NK-92 treated with Interleukin-12 subunit alpha and Interleukin-12 subunit beta, amount 100 ng/mL, for 24 hours (cell line): ENCODE measurements around the gene MDN1.

ENCODE experiments used
- DNase-seq: peaks from one replicate; lab custom pipeline; 2025; lab: John Stamatoyannopoulos, UW

Gene MDN1

GRCh38 chr6:89693207-89693606 lies 126.4 kb downstream of the MDN1 start:
- no peak for DNase-seq

GRCh38 chr6:89692256-89692655 lies 127.3 kb downstream of the MDN1 start:
- no peak for DNase-seq

GRCh38 chr6:89690944-89691324 lies 128.7 kb downstream of the MDN1 start:
- no peak for DNase-seq

DNA sequence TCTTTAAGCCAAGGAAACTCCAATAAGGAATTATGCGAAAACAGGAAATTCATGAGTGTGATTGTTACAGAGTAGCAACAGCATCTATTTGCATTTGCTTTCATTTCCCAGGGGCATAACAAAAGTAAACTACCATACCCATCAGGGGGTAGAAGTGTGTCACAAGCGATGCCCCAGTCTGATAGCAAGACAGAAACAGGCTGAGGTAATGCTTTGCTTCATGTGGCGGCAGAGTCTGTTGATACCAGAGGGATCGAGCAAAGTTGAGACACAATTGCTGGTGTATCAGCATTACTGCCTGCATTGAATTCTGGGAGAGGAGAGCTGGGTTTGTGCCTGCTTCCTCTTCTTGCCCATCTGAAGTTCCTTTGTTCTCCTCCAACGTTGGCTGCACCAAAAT lies 129.9 kb downstream of the MDN1 start:
- DNase-seq, result no peak

- no peak for DNase-seq
Measured at GRCh38 chr6:89688328-89688727, 131.3 kb downstream of the MDN1 start.

GRCh38 chr6:89685311-89685710 lies 134.3 kb downstream of the MDN1 start:
- no peak for DNase-seq

GRCh38 chr6:89682991-89683390 lies 136.6 kb downstream of the MDN1 start:
- no peak for DNase-seq

- DNase-seq, result no peak
Measured at GRCh38 chr6:89681983-89682564, 137.5 kb downstream of the MDN1 start.

- no peak for DNase-seq
Measured at GRCh38 chr6:89680551-89680950, 139.0 kb downstream of the MDN1 start.

DNA sequence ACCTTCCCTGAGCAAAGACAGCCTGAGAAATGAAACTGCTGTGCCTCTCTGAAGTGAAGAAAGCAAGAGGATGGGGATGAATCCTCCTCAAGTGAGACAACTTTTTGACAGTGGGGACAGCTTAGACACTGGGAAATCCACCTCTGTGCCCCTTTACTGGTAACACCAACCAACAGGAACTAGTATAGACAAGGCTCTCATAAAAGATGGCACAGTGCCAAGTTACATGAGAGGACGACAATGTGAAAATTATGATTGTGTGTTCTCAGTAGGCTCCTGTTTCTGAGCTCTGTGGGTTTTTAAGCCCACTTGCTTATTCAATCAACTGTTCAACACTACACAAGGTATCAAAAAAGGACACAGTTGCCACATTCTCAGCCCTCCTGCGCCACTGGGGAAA lies 139.4 kb downstream of the MDN1 start:
- no peak for DNase-seq

GRCh38 chr6:89679215-89680120 lies 140.1 kb downstream of the MDN1 start:
- no peak for DNase-seq

DNA sequence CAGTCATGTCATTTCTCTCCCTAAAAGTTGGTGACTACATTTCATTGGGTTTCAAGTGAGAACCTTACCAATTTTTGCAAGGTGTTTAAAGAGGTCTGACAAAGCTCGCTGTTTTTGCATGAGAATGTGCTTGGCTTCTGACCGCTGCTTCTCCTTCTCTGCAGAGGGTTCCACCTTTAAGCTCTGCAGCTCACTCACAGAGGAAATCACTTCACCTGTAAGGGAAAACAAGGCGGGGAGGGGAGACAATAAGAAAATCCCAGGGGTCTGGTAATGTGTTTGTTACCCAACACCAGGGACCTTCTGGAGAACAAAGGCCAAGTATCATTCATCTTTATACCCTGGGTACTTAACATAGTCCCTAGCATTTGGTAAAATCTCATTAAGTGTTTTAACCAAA lies 141.1 kb downstream of the MDN1 start:
- no peak for DNase-seq

DNA sequence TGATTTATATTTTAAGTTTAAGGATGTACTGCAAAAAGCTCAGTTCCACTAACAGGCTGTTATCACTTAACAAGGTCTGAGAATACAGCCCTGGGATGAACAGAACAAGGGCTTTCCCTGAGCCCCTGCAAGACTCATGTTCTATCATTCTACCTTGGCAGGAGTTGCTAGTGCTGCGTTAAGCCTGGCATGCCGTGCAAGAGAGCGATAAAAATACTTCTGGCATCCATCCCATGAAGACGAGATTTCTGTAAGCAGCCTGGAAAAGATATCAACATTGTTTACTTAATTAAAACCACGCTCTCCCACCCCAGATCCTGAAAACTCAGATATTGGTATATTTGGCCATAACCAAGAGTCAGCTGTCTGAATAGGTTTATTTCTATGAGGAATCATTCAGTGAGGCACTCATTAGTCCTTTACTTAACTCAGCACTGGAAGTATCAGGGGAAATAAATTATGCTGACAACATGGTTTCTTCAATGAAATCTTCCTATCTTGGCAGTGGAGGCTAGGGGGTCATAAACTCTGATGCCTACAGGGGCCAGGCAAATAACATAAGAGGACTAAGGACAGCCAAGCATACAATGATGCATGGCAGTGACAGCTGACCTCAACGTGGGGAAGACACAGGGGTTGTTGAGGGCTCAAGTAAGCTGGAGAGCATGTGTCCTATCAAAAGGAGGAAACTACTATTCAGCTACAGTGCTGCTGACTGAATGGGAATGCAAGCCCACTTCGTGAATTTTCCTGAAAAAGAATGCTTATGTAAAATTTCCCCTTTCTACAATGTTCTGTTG lies 143.4 kb downstream of the MDN1 start:
- no peak for DNase-seq

DNA sequence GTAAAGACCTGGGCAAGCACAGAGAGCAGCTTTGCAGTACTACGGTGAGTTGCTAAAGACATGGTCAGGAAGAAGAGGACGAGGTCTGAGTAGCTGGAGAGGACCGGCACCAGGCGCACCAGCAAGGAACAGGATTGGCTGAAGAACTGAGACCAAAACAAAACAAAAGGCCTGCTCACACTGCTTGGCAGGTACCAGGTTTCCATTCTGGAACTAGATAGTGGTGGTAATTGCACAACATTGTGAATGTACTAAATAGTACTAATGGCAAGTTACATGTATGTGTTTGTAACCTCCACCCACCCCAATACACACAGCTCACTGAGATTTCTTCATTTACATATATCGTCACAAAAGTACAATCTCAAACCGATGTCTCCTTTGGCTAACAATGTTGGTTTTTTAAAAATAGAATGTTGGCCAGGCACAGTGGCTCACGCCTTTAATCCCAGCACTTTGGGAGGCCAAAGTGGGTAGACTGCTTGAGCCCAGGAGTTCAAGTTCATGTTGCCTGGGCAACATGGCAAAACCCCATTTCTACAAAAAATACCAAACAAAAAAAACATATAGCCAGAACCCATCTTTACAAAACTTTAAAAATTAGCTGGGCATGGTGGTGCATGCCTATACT lies 148.5 kb downstream of the MDN1 start:
- DNase-seq, result no peak

DNA sequence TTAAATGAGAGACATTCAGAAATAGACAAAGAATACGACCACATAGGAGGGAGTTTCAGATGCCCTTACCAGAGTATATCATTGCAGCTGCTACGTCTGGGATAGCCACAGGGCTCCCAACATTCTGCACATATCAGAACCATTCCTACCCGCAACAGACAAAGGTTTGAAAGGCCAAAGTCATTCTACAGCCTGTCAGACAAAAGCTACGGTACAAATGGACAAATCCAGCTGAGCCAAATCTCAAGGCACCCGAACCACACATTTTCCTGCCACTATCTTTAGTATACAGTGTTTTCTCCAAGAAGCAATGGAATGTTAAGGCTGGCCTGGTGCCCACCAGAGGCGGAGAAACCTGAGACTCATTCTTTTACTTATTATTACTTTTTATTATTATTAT lies 150.6 kb downstream of the MDN1 start:
- DNase-seq, result no peak

DNA sequence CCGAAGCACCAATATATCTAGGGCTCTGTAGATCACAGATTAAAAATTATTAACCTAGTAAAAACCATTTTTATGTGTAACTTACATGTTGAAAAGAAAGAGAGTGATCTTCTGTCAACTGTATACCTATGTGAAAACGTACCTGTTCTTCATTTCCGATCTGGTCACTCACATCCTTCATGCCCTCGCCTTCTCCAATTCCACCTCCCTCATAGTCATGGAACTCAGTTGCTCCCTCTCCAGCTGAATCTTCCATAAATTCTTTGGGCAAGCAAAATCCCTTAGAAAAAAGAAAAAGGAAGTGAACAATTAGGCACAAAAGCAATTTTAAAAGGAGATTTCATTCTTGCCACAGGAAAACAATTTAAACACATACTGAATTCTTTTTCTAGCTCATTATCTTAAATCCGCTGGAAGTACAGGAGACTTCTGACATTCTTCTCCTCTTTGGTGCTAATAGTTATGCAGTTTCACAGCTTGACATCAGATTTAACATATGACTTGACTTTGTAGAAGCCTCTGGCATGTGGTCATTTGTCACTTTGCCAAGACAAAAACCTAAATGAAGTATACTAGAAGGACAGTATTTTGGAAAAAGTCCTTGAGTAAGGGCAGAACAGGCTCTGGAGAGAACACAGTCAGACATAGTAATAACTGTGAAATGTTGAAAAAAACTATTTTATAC lies 151.6 kb downstream of the MDN1 start:
- no peak for DNase-seq

DNA sequence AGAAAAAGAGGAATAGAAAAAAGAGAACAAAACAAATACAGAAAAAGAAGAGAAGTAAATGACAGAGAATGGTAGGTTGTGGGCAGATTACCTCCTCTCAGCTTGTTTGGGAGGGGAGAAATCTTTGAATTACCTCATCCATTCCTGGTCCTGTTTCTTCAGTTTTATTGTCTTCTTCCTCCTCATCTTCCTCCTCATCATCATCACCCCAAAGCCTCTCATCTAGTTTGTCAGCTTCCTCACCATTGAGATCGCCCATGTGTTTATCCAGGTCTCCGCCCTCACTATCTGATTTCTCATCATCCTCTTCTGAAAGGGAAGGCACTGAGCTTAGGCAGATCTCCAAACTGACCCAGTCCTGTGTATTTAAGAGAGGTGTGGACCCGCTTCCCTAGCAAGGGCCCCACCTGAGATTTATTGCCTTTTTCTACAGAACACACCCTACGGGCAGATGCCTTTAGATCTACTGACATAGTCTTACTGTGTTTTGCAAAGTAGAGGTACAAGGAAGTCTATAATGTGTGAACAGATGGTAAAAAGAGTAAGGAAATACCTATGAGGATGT lies 156.9 kb downstream of the MDN1 start:
- DNase-seq, result no peak

- no peak for DNase-seq
Measured at GRCh38 chr6:89661559-89661958, 158.0 kb downstream of the MDN1 start.

DNA sequence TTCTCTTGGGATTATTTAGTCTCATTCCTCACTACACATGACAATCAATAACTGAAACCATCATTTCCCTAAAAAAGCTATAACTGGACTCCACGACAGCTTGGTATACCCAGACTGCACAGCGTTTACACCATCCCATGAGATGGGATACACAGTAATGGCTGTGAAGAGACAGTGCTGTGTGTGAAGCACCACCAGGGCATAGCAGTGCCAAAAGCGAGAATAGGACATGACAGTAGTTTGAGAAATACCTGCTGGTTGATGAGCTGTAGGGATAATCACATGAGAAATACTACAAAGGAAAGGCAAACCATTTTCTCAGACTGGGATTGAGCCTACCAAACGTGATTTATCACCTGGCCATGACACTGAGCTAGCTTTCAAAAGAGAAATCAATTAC lies 158.6 kb downstream of the MDN1 start:
- DNase-seq, result no peak

GRCh38 chr6:89657445-89658158 lies 162.0 kb downstream of the MDN1 start:
- no peak for DNase-seq

DNA sequence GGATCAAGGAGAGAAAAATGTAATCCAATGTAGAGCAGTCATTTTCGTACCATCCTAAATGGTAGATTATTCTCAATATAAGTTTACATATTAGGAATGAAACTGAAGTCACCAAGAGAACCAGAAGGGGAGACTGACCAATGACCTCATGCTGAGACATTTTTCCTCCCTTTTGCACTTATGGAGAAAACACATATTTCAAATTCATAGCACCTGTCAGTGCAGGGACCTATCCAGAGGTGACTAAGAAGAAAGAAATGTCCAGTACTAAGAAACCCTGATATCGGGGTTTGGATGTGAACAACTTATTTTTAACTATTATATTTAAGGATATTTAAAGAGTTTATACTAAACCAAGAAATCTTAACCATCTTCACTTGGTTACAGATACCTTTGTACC lies 164.5 kb downstream of the MDN1 start:
- no peak for DNase-seq
